Activated CD4-positive, alpha-beta T cell treated with anti-CD3 and anti-CD28 coated beads, Interleukin-2, amount 50 U/mL, for 1 hour (primary cell): ENCODE measurements around the gene CDC16.
"Not testable (repeated sequence)": the region's sequence is repeated elsewhere in the genome, so short reads cannot be mapped to it uniquely, and the experiment has no call there.

ENCODE experiments used
- DNase-seq: peaks from one replicate; pipeline ENCODE4 v3.0.0-alpha.2; 2020

CDC16 gene

DNA sequence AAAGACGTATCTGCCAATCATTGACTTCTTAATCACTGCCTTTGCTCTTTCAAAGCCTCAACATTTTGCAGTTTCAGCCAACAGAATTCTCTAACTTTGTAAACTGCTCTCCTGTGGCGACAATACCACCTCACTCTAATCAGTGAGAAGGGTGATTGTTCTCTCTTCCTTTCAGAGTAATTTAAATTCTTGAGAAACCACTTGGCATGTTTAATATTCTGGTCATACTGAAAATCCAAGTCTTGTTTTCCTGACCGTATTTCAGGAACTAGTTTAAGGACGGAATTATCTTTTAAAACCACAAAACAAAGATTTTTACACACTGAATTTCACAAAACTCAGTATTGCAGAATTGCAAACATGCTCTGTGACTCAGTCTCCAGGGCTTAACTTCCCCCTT is 5.2 kb upstream of the CDC16 start:
- no peak for DNase-seq

DNA sequence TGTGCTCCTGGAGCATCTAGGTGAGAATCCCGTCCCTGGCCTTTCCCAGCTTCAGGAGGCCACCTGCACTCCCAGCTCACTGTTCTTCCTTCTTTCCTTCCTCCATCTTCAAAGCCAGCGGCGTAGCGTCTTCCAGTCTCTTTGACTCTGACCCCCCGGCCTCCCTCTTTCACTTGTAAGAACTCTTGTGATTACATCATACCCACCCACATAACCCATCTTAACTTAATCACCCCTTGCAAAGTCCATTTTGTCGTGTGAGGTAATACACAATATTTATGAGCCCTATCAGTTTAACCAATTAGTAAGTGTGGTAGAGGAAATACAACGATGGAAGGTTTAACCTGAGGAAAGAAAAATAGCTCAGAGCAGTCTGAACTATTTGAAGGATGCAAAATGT is 4.6 kb upstream of the CDC16 start:
- no peak for DNase-seq

DNA sequence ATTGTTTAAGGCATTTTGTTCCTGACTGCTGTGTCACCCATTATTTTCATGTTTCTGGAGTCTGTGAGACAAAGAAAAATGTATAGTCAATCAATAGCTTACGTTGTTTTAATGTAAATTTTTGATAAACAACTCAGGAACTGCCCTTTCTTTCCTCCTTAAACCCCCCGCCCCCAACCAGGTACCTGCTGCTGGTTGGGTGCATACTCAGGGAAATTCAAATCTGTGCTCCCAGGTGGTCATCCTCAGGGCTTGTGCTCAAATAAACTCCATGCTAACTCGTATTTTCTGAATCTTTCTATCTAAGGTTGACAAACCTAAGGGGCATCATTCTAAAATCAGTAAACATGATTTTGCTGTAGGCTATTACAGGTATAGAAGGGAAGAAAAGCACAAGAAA is 4.1 kb upstream of the CDC16 start:
- DNase-seq, result no peak

DNA sequence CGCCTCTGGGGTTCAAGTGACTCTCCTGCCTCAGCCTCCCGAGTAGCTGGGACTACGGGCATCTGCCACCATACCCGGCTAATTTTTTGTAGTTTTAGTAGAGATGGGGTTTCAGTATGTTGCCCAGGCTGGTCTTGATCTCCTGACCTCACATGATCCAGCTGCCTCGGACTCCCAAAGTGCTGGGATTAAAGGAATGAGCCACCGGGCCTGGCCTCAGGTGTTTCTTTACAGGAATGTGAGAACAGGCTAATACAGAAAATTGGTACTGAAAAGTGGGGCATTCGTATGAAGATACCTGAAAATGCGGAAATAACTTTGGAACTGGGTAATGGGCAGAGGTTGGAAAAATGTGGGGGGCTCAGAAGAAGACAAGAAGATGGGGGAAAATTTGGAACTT is 2.8 kb upstream of the CDC16 start:
- no peak for DNase-seq

DNA sequence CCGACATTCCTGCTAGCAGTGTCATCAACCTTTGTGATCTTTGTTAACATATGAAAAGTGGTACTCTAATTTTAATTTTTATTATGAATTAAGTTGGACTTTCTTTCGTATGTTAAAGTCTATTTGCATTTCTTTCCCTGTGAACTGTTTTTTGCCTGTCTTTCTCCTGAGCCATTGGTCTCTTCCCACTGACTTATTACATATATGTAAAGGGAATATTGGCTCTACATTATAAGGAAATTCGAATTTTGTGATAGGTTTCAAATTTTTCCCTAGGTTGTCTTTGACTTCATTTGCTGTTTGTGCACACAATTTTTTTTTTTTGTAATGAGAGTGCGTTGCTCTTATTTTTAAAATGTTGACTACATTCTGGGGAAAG is 442 bp upstream of the CDC16 start:
- no peak for DNase-seq

DNA sequence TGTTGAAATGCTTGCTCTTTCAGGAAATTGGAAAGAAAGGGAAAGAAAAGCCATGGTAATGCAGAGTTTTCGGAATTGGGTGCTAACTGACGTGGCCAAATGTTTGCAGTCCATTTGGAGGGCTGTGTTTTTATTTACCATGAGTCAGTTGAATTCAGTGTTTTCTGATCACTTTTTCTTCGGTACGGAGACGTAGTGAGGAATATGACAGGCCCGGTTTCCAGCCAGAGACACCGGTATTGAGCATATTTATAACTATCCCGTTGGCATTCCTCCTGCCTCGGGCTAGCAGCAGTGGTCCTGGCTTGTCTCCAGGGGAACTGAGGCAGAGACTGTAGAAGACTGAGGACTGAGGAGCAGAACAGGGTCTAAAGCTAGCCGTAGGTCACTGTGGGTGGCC is 1.0 kb downstream of the CDC16 start:
- DNase-seq, result no peak

DNA sequence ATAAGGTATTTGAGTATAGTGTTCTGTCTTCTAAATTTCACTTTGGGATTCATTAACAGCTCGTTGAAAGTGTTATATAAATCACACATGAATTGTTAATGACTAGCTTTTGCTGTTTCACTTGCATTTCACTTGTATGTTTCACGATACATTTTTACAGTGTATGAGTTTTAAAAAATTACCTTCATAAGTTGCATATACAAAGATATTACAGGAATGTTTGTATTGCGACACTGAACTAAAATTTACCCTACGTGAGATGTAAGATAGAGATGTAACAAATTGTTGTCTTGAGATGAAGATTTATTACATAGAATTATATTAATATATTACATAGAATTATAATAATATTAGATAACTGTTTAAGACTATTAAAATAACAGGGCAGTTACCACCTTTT is 1.5 kb downstream of the CDC16 start:
- DNase-seq, result no peak

DNA sequence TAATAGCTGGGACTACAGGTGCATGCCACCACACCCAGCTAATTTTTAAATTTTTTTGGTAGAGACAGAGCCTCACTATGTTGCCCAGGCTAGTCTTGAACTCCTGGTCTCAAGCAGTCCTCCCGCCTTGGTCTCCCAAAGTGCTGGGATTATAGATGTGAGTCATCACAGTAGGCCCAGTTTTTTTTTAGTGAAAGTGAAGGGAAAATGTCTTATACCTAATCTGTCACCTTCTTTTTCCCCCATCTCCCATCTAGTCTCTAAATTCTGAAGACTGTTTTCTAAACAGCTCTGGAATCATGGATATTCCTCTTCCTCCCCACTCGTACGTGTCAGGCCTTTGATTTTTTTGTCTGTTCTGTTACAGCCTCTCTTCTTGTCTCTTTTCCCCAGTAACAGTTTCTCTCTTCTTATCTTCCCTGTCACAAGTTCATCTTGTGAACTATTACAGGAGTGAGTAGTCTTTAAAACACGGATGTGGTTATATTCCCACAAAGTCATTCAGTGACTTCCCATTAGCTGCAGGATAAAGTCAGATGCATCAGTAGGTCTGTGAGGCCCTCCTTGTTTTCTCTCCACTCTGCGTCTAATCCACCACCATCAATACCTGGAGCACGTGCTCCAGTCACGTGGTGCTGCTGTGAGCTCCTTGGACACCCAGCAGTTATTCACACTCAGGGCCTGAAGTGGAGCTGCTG is 2.9 kb downstream of the CDC16 start:
- DNase-seq, result no peak

DNA sequence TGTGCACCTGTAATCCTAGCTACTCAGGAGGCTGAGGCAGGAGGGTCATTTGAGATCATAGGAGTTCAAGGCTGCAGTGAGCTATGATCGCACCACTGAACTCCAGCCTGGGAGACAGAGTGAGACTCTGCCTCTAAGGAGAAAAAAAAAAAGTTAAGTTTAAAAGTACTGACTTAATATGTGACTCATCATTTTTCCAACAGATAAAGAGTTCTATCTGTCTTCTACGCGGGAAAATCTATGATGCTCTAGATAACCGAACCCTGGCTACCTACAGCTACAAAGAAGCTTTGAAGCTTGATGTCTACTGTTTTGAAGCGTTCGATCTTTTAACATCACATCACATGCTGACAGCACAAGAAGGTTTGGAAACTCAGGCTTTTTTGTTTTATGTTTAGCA is 7.2 kb downstream of the CDC16 start:
- no peak for DNase-seq

DNA sequence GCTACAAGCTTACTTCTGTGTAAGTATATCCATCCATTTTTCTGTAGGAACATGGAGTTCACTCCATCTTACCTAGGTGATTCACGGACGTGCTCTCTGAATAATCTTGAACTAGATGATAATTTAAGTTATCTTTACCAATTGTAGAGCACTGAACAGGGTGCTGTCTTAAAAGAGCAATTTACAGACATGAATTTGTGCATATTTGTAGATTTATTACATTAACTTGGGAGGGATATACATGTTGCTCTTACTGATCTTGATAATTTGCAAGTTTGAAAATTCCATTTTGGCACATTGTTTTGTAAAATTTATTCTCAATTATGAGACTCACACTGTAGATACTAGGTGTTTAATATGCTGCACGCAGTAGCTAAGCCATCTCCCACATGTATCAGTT is 9.3 kb downstream of the CDC16 start:
- no peak for DNase-seq

DNA sequence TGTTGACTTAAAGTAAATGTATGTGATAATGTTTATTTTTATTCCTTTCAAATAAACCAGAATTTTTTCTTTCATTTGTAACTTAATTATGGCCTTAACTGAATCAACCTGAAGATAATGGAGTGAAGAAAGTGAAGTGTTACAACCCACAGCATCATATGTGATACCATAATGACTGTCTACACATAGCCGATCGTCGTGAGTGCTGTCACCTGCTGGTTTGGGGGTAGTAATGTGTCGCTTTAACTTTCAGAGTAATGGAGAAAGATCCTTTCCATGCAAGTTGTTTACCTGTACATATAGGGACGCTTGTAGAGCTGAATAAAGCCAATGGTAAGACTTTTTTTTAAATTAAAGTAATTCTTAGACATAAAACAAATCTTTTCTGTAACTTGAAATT is 9.9 kb downstream of the CDC16 start:
- DNase-seq, result no peak

DNA sequence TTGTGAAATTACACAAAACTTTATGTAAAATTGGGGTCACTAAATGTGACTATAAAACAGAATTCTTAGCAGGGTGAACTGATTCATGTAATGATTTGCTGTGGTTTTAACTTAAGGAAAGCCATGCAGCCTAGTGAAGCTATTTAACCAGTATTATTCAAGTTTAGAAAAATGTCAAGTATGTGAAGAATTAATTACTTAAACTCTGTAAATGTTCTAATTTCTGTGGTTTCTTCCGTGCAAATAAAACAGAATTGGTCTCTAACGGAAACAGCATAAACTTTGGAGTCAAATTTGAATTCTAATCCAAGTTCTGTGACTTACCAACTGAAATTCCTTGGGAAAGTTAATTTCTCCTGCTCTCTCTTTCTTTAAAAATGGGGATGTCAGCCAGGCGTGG is 13.3 kb downstream of the CDC16 start:
- DNase-seq, result no peak

DNA sequence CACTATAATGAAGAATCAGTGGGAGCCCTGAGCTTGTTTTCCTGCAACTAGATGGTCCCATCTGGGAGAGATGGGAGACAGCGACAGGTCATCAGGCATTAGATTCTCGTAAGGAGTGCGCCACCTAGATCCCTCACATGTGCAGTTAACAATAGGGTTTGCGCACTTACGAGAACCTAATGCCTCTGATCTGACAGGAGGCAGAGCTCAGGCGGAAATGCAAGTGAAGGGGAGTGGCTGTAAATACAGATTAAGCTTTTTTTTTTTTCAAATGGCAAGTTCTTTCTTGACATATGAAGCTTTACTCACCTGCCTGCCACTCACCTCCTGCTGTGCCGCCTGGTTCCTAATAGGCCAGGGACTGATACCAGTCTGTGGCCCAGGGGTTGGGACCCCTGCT is 14.4 kb downstream of the CDC16 start:
- DNase-seq, result no peak

DNA sequence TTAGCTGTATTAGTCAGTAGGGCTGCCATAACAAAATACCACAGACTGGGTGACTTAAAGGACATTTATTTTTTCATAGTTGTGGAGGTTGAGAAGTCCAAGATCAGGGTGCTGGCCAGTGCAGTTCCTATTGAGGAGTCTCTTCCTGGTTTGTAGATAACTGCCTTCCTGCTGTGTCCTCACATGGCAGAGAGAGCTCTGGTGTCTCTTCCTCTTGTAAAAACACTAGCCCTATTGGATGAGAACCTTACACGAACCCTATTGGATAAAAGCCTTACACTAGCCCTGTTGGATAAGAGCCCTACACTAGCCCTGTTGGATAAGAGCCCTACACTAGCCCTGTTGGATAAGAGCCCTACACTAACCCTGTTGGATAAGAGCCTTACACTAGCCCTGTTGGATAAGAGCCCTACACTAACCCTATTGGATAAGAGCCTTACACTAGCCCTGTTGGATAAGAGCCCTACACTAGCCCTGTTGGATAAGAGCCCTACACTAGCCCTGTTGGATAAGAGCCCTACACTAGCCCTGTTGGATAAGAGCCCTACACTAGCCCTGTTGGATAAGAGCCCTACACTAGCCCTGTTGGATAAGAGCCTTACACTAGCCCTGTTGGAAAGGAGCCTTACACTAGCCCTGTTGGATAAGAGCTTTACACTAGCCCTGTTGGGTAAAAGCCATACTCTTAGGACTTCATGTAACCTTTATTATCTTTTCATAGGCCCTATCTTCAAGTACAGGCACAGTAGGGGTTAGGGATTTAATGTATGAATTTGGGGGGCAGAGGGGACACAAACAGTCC is 17.1 kb downstream of the CDC16 start:
- DNase-seq, result not testable (repeated sequence)

DNA sequence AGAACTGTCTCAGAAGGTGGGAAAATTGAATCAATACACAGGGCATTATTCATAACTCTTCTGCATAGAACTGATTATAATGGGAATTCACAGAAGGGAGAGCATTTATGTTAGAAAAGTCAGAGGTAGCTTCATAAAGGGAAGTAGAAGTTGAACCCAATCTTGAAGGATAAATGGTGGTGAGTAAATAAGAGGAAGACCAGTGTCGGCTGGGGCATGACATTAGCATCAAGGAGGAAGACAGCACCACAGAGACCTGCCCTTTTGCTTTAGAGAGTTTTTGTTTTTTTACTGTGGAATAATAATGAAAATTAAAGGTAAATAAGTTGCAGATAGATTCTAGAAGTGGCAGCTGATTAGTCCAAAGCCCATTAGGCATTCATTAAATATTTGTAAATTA is 21.9 kb downstream of the CDC16 start:
- DNase-seq, result no peak

DNA sequence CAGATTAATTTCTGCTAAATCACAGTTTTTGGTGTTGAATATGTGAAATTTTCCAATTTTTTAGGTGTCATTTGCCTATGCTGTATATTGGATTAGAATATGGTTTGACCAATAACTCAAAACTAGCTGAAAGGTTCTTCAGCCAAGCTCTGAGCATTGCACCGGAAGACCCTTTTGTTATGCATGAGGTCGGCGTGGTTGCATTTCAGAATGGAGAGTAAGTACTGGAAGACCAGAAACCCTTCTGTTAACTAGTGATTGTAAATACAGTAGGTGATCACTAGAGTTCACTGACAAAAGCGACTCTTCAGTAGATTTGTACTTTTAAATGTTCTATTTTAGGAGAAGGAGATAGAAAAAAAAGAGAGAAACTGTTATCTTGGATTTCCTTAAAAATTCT is 22.3 kb downstream of the CDC16 start:
- DNase-seq, result no peak

DNA sequence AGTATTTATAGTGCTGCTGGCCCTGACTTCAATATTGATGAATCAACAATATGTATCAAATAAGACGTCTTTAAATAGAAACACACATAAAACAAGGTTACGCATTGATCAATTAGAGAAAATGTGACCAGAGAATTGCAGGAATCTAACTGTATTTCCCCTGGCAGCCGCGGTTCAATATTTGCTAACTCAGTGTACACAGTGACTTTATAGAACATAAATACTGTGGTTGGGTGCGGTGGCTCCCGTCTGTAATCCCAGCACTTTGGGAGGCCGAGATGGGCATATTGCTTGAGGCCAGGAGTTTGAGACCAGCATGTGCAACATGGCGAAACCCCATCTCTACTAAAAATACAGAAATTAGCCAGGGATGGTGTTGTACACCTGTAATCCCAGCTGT is 23.9 kb downstream of the CDC16 start:
- DNase-seq, result no peak

DNA sequence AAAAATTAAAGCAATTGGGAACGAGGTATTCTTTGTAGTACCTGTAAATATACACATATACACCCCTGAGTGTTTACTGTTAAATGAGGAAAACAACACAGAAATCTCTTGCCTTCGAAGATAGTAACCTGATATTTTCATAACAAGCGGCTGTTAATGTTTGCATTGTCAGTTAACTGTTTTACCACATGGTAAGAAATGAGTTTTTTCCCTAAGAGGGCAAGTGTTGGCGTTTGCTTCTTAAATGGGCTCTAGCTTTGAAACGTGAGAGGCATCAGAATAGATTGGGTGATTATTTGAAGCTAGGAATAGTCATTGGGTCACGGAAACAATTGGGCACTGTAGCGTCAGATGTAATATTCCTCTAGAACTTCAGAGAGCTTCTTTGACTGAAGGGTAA is 24.7 kb downstream of the CDC16 start:
- DNase-seq, result no peak

DNA sequence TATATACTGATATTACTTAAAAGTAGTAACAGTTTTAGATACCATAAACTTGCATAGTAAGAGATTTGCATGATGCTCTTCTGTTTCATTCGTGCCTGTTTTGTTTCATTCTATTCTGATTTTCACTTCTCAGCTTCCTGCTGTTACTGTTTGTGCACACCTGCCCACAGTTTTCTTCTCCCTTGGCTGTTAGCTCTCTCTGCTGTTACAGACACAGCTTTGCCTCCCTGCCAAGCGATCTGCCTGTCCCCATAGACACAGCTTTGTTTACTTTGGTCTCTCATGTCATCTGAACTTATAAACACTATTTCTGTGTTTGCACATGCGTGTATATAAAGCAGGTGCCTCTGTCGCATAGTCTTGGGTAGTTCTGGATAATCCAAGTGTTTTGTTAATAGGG is 25.3 kb downstream of the CDC16 start:
- DNase-seq, result no peak

DNA sequence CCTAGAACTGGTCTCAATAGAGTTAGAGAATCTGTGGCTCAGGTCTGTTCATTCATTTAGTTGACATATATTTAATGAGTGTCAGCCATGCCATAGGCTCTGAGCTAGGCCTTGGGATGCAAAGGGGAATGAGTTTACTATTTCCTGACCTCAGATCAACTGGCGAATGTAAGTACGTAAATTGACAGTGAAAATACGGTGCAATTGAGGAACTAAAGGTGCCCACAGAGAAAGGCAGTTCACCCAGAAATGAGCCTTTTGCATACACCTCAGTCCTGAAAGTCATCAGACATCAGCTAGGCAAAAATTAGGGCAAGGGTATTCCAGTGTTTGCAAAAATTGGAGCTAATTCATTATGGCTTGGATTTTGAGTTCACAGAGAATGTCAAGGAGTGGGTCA is 26.1 kb downstream of the CDC16 start:
- no peak for DNase-seq

DNA sequence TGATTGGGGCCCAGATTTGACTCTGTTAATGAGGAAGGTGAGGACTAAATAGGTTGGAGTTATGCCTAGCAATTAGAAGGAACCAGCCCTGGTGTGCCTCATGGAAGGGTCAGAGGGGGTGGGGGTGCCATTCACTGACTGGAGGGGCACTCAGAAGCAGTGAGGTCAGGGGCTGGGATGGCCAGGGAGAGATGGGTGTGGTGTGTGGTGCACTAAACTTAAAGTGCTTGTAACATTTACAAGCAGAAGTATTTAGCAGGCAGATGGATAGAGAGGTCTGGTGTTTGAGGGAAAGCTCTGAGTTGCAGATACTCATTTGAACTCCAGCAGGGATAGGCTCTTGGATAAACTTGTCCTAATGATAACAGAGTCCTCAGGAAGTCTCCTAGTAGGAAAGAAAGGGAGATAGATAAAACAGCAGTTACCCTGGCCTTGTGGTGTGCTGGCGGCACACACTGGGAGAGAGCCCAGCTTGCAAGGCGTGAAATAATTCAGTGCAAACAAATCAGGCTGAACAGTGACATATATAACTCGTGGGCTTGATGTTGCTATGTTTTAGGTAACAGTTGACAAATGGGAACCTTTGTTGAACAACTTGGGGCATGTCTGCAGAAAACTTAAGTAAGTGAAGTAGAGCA is 26.8 kb downstream of the CDC16 start:
- DNase-seq, result no peak

DNA sequence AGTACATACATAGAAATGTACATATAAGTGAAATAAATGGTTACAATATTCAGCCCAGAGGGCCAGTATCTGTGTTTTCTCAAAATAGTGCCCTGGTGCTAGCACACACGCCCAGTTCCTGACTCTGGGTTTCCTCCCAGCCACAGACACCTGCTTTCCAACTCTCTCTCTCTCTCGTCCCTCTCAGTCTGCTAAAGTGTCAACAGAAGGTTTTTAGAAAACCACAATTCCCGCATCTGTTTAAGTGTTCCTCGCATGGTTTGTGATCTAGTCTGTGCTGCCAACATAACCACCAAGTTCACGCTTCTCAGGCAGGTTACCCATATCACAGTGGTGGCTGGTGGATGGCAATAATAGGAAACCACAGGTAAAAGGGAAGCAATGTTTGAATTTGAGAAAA is 28.9 kb downstream of the CDC16 start:
- DNase-seq, result no peak

DNA sequence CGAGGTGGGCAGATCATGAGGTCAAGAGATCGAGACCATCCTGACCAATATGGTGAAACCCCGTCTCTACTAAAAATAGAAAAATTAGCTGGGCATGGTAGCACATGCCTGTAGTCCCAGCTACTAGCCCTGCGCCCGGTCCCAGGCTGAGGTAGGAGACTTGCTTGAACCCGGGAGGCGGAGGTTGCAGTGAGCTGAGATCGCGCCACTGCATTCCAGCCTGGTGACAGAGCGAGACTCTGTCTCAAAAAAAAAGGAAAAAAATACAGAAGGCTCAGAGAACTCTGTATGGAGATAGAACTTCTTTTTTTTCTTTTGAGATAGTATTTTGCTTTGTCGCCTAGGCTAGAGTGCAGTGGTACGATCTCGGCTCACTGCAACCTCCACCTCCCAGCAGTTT is 29.6 kb downstream of the CDC16 start:
- DNase-seq, result not testable (repeated sequence)

DNA sequence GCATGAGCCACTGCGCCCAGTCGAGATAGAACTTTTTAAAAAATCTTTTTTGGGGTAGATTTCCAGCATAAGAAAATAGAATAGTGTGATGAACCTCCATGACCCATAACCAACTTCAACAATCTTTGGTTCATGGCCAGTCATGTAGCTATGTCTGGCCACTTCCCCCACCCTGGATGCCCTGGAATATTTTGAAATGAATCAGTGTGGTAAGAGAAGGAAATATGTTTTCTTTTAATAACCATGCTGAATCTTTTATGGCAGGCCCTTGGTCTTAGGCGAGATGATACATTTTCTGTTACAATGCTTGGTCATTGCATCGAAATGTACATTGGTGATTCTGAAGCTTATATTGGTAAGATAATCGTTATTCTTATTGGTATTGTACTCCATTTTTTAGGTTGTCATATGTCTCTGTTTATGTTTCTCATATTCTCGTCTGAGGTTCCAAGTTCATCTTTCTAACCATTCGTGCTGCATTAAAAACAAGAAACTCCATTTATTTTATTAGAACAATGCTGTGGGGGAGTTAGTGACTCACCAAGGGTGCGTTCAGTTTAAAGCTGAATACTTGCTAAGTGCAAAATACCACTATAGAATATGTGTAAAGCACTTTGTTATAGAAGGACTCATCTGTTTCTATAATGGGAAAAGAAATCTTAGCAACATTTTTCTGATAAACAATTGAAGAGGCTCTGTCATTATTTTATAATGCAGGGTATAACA is 30.4 kb downstream of the CDC16 start:
- DNase-seq, result no peak
